ENCODE data around the gene SUPT4H1.

The SUPT4H1 gene

DNA sequence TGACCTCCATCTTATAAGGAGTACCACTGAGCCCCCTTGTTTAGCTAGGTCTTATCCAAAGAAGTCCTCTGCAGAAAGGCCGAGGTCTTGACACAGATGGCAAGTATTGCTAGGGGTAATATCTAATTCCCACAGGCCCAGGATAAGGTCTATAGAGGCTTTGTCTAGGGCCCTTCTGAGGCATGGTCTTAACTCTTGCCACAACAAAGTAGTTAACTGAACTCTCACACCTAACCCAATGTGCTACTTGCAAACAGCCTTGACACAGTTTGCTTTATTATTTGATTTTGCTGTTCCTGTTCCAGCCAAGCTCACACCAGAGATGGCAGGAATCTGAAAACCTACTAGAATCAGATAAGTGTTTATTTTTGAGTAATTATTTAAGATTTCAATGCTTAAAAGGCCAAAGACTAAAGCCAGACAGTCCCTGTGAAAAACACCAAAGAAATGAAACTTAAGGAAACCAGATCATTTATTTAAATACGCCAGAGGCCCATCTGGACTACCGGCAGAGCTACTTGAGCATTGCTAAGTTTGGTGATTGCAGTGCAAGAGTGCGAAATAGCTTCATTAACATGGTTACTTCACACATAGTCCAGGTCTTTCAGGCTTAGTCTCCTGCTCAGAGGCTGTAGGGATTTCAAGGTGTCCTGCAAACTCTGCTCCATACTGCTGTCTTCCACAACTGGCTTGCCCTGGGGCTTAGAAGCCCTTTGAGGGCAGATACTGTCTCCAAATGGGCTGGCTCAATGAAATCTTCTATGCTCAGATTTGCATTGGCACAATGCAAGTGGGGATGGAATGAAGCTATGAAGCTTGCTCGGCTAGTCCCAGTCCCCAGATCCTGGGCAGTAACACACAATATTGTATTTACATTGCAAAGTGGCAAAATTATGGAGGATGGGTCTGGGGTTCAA, 28.5 kb upstream of the SUPT4H1 start:
- DNase-seq: peak in 1 of 2 experiments; percentile 22

DNA sequence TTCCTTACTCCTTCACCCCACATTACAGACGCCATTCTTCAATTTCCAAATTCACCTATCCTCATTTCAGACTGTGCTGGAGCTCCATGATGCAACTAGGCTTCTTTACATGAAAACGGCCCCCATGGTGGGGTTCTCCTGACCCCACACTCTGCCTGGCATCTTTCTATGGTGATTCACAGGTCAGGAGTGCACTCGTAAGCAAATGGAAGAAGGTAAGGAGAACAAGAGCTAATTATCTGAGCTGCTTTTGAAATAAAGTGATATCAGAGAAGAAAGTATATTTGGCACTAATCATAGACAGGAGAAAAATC, 27.5 kb upstream of the SUPT4H1 start:
- DNase-seq: no peak

DNA sequence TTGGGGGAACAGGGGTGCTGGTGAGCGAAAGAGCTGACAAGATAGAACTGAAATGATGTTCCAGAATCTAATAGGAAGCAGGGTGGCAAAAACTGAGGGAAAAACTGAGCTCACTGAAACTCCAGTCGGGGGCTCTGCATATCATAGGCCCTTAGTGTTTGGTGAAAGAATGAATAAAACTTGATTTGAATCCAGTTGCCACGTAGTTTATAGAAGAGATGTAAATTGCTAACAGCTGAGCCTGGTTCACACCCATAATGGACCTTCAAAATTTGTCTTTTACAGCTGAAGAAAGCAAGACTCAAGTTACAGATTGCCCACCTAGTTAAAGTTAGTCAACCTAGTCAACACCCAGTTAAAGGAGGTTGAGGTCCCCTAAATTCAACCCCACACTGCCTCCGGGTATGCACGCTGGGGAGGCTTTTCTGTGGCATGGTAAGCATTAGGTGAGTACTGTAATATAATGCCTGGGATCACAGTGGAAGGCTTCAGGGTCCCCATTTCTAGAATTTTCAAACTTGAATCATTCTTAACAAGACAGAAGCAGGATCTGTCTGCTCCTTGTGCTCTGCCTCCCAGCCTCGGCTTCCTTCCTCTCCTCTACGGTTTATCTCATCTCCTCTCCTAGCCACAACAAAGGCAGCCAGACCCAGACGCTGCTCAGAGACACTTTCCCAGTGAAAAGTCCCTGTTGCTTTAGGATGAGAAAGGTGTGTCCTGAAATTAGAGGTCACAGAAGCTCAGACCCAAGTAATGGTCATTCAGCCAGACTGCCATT, 26.9 kb upstream of the SUPT4H1 start:
- DNase-seq: no peak

DNA sequence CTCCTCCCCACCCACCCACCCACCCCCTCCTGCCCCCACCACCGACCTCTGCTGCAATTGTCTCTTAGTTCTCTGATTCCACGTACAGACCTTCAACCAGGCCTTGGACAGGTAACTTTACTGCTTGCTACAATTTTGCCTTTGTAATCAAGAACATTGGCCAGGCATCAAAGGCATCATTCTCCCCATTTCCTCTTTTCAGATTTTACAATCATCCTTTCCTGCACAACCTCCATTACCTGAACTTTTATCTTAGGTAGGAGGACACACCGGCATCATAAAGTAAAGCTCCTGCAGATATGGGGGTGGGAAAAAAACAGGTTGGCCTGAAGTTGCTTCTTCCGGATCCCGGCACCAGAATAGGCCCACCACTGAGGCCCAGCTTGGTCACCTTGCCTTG, 25.7 kb upstream of the SUPT4H1 start:
- no peak for DNase-seq

DNA sequence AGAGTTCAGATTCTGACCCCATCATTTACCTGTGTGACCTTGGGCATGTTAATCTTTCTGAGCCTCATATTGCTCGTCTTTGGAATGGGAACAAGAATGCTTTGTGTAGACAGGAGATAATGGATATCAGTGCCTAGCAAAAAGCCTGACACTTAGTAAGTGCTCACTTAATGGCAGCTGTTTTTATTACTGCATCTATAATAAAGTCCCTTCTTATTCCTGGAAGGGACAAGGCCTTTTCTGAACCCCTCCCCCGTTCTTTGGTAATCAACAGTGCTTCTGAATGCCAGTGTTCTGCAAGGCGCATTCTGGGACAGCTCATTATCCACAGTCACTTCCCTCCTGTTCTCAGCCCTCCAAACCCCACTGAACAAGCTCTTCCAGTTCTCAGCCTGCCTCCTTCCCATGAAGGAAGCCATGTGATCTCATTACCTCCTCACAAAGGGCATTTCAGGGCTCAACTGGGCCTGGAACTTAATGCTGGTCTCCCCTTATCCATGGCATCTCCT, 25.1 kb upstream of the SUPT4H1 start:
- DNase-seq: peak in 1 of 2 experiments; percentile 57

DNA sequence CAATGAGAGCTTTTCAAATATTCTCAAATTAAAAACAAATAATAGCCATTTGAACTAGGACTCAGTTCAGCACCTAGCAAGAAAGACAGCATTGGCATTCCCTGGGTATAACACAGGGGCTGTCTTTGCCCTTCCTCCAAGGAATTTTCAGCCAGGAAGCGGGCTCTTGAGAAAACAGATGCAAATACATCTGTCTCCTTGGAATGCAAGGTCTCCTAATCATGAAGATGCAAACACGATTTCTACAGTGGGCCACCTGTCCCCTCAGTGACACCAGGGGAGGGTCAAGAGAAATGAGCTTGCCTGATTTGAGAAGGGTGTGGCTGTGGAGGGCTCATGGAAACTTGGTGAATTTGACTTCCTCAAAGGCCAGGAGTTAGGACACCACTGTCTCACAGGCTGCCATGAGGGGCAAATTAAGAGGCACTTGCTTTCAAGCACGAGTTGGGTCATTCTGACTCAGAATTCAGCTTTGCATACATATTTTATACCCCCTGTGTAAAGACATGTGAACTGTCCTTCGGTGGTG, 24.5 kb upstream of the SUPT4H1 start:
- DNase-seq: no peak

DNA sequence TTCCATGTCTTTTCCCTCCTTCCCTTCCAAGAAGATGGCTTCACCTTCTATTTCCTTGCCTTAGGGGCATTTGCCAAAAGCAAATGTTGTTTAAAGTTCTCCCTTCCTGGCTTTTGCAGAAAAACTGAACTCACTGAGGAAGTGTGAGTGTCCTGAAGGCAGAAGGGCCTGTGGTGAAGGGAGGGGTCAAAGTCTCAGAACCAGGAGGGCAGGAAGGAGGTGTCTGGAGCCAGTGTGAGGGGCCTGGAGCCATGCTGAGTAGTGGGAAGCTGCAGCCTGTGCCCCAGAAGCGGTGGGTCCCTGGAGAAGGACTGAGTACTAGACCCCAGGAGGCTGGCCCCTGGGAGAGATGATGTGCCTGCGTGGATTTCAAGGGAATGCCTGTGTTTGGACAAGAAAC, 23.8 kb upstream of the SUPT4H1 start:
- no peak for DNase-seq

DNA sequence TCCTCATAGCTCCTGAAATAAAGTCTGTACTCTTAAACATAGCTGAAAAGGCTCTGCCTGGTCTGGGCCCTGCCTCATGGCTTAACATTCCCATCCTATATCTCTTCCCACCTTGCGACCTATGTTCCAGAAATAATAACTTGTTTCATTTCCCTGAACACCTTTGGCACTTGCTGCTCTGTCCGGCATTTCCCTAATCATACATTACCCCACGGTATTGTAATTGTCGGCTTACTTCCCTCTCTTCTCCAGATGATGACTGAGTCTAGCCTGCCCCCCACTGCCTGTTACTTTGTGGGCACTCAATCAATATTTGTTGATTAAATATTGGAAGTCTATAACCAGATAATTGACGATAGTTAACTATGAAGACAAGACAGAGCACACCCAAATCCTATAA, 23.3 kb upstream of the SUPT4H1 start:
- DNase-seq: peak in 1 of 2 experiments; percentile 24

DNA sequence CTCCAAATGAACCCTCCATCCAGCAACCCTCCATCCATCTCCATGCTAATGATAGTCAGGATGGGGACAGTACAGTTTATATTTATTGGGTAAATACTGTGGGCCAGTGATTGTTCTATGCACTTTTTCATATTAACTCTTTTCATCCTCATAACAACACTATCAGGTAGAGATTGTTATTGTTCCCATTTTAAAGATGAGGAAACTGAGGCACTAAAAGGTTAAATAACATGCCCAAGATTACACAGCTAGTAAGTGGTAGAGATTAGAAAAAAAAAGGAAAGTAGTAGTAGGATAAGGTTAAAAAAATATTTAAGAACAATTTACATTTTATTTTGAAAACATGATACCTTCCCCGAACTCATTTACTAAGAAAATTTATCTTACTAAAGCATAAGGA, 21.9 kb upstream of the SUPT4H1 start:
- DNase-seq: no peak

DNA sequence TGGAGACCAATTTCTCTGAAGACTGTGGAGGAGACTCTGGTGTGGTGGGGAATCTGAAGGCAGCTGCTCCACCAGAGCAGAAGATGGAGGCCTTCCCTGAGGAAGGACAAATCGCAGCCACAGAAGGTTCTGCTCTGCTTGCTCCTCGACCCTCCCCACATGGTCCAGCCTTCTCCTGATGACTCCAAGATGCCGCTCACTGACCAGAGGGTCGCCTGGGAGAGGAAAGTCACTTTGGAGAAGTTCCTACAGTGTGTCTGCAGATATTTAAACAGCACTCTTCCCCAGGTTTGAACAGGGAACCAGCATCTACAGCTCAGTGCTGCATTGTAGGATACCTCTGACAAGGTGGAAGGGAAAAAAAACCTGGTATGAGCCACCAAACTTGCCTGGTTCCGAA, 21.0 kb upstream of the SUPT4H1 start:
- DNase-seq: no peak

DNA sequence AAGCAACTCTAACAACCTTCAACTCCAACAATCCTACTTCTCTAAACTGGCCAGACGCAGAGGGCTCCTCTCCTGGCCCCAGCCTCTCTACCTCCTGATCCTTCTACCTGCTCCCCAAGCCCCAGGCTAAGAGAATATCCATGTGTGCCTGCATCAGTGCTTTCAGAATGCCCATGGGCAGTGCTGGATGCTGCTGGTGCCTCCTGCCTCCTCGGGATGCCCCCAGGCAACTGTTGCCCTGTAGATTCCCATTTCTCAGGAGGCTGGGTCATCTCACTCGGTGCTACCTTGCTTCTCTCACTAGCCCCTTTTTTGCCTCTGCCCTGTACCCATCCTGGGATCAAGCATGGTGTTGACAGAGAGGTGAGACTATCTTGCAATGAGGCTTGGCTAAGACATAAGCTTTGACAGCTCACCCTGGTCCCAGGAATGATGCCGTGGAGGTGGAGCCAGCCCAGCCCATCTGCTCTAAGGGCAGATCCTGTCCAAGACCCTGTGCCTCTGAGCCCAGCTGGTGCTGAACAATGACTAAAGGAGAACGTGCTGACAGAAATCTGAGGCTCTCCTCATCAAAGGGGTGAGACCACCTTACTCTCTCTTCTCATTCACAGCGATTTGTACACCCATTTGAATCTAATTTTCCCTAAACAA, 19.4 kb upstream of the SUPT4H1 start:
- no peak for DNase-seq

DNA sequence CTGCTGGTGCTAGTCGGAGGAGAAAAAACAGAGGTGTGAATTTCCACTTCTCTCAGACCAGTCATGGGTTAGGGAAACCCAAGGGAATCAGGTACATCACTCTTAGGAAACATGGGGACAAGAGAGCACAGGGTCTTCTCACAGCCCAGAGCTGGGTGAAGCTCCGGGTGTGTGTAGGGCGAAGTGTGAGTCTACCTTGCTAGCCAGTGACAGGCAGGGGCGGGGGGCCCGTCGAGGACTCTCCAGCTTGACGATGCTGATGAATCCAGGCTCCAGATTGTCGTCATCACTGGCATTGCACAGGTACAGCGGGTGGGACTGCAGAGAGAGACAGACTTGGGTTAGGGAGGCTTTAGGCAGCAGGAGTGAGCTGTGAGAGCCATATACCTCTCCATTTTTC, 18.7 kb upstream of the SUPT4H1 start:
- DNase-seq: no peak

DNA sequence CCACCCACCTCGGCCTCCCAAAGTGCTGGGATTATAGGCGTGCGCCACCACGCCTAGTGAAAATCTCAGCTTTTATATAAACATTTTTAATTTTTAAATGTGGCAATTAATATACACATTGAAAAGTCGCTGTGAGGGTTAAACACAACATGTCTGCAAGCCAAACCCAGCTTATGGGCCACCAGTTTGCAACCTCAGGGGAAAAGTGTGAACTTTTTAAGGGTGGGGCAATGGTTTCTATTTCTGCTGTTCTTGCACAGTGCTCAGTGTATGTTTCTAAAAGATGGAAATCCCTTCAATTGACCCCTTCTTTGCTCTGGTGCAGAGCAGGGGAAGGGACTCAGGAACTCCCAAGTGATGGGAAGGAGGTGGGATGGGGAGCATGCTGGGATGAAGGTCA, 18.3 kb upstream of the SUPT4H1 start:
- DNase-seq: no peak

DNA sequence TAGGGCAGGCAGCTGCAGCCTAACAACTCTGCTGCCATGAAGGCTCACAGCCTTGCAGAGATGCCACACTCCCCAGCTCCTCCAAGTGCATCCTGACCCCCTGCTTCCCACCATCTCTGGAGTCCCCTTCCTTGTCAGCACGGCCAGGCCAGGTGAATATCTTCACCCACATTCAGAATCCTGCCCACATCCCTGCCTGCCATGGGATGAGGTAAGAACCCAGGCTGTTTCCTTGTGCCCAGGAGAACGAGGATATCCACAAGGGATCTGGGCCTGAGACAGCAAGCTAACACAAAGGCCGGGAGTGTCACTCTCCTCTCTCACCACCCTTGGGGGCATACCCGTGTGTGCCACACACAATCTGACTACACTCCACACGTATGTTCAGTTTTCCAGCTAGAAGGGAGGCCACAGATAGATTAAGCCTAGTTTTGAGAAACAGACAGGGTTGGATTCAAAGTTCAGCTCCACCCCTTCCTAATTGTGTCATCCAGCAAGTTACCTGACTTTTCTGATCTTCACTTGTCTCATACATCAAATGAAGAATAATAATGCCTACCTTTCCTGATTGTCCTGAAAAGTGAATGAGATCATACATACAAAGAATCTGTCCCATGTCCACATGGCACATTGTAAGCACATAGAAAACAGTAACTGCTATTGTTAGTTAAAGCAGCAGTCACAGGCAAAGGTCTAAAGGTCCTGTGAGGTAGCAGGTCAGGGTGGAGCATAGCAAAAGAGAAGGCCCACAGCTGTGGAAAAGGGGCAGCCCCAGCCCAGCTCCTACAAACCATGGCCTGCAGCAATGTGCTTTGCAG, 17.4 kb upstream of the SUPT4H1 start:
- DNase-seq: no peak

DNA sequence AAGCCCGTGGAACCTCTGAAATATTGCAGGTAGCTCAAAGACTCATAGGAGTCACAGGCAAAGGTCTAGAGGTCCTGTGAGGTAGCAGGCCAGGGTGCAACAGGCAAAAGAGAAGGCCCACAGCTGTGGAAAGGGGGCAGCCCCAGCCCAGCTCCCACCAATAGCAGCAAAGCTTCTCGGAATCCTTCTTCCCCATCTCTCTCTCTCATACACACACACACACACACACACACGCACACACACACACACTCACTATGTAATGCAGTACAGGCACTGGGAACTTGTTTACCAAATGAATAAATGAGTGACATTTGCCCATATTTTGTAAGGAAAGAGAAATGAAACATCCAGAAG, 16.8 kb upstream of the SUPT4H1 start:
- no peak for DNase-seq

DNA sequence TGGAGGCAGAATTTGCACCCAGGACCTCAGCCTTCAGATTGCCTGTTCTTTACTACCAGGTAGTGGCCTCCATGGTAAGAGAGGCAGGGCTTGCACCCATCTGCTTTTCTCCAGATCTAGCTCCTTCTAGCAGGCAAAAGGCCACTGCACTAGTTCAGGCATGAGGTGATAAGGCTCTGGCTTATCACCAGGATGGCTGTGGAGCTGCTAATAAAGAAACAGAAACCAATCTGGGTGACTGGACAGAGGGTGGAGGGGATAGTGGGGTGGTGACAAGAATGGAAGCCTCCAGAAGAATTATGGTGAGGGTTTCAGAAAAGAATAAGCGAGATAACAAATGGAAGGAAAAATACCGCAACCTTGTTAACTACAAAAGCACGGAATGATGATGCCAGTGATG, 15.5 kb upstream of the SUPT4H1 start:
- no peak for DNase-seq

DNA sequence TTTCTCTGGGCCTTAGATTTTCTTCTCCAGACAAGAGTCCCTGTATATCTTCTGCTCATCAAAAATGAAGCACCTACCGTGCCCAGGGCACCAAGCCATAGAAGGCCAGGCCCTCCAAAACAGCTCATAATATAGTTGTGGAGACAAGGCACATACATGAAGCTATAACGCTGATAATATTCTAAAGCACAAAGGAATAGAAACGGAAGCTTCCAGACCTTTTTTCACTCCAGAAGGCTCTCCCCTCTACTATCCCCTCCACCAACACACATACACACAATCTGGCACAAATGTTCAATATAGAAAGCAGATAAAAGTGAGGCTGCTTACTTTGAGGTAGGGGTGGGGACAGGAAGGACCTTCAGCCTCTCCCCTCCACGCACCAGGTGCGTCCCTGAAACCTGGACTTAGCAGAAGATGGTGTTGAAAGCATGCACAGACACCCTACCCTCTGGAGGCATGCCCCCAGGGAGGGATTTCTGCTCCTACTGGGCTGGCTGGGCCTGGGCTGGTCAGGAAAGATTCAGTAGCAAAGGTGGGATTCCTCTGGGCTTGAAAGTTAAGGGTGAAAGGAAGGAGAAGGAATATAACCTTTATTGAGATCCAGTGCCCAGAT, 14.1 kb upstream of the SUPT4H1 start:
- no peak for DNase-seq

DNA sequence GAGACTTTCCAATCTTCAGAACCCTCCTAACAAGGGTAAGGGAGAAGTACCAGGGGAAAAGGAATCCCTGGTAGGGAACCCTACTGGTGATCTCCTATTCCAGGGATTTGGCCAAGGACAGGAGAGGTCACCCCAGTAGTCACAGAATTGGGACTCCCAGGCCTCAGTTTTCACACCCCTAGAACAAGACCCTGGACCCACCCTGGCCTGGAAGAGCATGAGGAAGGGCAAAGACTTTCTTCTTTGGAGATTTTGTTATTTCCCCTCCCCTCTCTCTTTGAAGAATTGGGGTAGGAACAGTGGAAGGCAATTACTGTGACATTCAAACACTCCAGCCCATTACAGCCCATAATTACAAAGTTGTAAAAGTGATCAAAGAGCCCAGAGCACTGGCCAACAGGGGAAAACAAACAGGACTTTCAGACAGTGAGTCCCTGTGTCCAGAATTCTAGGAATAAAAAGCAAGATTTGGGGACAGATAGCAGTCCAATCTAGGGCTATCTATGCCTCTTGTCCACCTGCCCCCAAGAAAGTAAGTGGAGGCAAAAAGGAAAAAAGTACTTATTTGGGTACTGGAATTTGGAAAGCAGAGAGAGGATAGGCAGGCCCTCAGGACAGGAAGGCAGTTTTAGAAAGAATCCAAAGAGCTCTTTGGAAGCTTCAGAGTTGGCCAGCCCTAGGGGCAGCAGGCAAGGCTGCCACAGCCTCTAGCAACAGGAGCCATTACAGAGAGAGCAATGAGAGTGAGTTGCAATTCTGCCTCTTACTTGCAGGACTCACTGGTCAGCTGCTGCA, 13.4 kb upstream of the SUPT4H1 start:
- no peak for DNase-seq

DNA sequence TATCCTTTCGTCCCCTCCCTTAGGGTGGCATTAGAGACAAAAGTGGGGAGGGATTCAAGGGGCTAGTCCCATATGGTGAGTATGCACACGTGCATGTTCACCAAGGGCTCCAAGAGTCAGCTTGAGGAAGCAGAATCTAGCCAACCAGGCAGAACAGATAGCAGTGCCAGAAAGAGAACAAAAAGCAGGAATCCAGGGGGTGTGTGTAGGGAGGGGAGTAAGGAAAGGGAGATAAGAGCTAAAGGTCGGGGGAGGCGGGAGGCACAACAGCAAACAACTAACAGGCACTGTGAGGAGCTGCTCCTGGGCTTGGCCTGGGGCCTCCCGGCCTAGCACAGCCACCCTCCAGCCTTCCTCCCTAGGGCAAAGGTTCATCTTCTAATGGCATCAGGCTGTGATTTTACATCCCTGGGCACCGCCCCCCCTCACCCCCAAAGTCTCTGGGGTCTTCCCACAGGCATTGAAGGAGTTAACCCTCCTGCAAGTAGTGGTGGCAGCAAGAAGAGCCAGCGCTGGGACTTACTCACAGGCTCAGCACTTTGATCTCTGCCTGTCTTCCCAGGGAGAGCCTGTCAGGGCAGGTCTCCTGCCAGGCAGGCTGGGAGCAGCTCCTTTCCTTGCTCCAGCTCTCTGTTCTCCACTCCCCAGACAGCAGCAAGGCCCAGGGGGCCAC, 12.4 kb upstream of the SUPT4H1 start:
- DNase-seq: no peak

DNA sequence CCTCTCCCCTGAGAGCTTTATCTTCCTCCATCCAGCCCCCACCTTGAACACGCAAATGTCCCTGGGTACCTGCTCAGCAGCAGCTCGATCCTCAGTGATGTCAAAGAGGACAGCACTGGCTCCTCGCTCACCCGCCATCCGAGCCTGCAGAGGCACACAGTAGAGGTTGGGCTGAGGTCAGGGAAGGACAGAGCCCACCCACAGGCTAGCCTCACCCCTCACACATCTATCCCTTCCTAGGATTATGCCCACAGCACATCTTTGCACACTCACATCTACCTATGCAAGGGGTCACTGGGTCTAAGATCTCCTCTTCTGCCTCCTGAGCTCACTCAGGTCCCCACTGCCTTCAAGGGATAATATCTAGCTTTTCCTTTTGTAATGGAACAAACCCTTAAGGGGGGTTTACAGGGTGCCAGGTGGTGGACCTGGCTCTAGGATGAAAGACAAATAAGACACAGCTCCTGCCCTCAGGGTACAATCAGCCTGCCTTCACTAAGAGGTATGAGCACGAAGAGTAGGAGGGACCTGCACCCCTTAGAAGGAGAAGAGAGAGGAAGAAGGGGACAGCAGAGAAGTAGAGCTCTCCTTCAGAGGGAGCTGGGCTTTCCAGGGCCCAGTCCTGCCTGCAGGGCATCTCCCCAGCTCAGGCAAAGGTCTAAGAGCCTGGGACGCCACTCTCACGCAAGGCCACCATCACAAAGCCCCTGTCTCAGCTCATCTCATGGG, 11.6 kb upstream of the SUPT4H1 start:
- DNase-seq: no peak
